Measurements from ENCODE around the gene RGS5. TPM values are rescaled to one million over a fixed set of nuclear protein-coding genes. Genes with fewer than 3 reads are reported as not detected.

The RGS5 gene
- total RNA-seq, 4 donors from 2014 or later: 37.1 to 197 (median 120) TPM

GRCh38 chr1:163106364-163106987, 96.2 kb downstream of the RGS5 start:
- no peak for DNase-seq
- intact Hi-C loops (cut with DNase I; ENCODE audit: low total_unique reads): no loop called here
- Histone ChIP-seq H3K4me3 (no peak overlapping the region), H3K36me3 (no peaks in the 10 kb centered on the region), H3K9me3 (no peaks in the 10 kb centered on the region), H3K27ac (no peak overlapping the region), H3K4me1 (peaks cover 0 to 6% of the 10 kb centered on the region in 2 donors), H3K27me3 (no peaks in the 10 kb centered on the region)
- TF ChIP-seq POLR2A (IDR thresholded peaks at IDR 0.05) (no peak), CTCF (IDR thresholded peaks at IDR 0.05) (no peak)

GRCh38 chr1:163104385-163105099, 98.2 kb downstream of the RGS5 start:
- H3K9me3 ChIP-seq: no peaks in the 10 kb centered on the region
- intact Hi-C loops (cut with DNase I; ENCODE audit: low total_unique reads): no loop called here
- no peak for DNase-seq
- TF ChIP-seq CTCF (IDR thresholded peaks at IDR 0.05) (no peak), POLR2A (IDR thresholded peaks at IDR 0.05) (no peak)
- H3K27ac ChIP-seq: no peak overlapping the region
- H3K36me3 ChIP-seq: no peaks in the 10 kb centered on the region
- H3K27me3 ChIP-seq: no peaks in the 10 kb centered on the region
- peaks cover 0 to 6% of the 10 kb centered on the region in 2 donors for H3K4me1 ChIP-seq
- no peak overlapping the region for H3K4me3 ChIP-seq

- H3K27me3 ChIP-seq: no peaks in the 10 kb centered on the region
- no peak for DNase-seq
- no peak for TF ChIP-seq POLR2A (IDR thresholded peaks at IDR 0.05)
- TF ChIP-seq CTCF (IDR thresholded peaks at IDR 0.05): no peak
- no peaks in the 10 kb centered on the region for H3K9me3 ChIP-seq
- no peak overlapping the region for H3K27ac ChIP-seq
- no peaks in the 10 kb centered on the region for H3K36me3 ChIP-seq
- intact Hi-C loops (cut with DNase I; ENCODE audit: low total_unique reads): no loop called here
- H3K4me1 ChIP-seq: peaks cover 0 to 6% of the 10 kb centered on the region in 2 donors
- H3K4me3 ChIP-seq: no peak overlapping the region
These were observed 100.1 kb downstream of the RGS5 start for GRCh38 chr1:163102590-163102989.

GRCh38 chr1:163095213-163095612, 107.5 kb downstream of the RGS5 start:
- no peaks in the 10 kb centered on the region for H3K9me3 ChIP-seq
- TF ChIP-seq CTCF (IDR thresholded peaks at IDR 0.05) (no peak), POLR2A (IDR thresholded peaks at IDR 0.05) (no peak)
- intact Hi-C loops (cut with DNase I; ENCODE audit: low total_unique reads): no loop called here
- H3K27ac ChIP-seq: no peak overlapping the region
- DNase-seq: no peak
- no peaks in the 10 kb centered on the region for H3K36me3 ChIP-seq
- peaks cover 0 to 4% of the 10 kb centered on the region in 2 donors for H3K4me1 ChIP-seq
- H3K27me3 ChIP-seq: no peaks in the 10 kb centered on the region
- H3K4me3 ChIP-seq: no peak overlapping the region

DNA sequence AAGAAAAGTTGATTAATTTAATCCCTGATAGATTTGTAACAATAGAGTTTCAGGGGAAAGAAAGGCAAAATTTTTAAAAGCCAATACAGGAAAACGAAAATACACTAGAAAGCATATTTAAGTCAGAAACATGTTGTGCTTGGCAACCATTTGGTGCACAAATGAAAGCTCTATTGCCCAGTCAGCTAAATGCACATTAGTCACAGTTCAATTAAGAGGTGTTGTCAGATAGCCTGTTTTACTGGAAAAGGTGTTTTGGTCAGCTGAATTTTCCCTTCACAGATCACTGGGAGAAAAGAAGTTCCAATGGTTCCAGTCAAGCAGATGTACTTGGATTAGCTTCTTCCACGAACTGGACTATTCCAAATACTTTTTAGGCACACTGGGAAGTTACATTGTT, 108.1 kb downstream of the RGS5 start:
- Histone ChIP-seq H3K9me3 (no peaks in the 10 kb centered on the region), H3K4me3 (no peak overlapping the region), H3K27ac (no peak overlapping the region), H3K36me3 (no peaks in the 10 kb centered on the region), H3K4me1 (peaks cover 0 to 4% of the 10 kb centered on the region in 2 donors), H3K27me3 (no peaks in the 10 kb centered on the region)
- no peak for DNase-seq
- intact Hi-C loops (cut with DNase I; ENCODE audit: low total_unique reads): no loop called here
- TF ChIP-seq POLR2A (IDR thresholded peaks at IDR 0.05) (no peak), CTCF (IDR thresholded peaks at IDR 0.05) (no peak)
